HG02759 (cell line): ENCODE data around the gene NPC2.
"Not testable (repeated sequence)": the region's sequence is repeated elsewhere in the genome, so short reads cannot be mapped to it uniquely, and the experiment has no call there.

Experiments used
- ATAC-seq: cut with Tn5 transposase; IDR thresholded peaks from one replicate; pipeline ENCODE4 v1.9.1; 2021; ENCODE audit warnings: mild to moderate bottlenecking, moderate library complexity; ENCODE audit not compliant: unreplicated experiment

The NPC2 gene

DNA sequence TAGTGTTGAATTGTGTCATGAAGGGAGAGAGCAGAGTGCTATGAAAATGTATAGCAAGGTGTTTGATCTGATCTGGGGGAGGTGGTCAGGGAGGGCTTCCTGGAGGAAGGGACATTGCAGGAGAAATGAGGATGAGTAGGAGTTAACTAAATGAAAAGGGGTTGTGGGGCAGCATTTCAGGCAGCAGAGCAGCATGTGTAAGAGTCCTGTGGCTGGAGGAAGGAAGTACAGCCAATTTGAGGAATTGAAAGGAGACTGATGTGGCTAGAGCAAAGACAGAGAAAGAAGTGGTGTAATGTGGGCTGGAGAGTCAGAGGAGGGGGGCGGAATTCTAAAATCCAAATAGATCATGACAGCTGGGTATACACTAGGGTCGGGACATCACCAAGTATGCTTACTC, 20.5 kb downstream of the NPC2 start:
- ATAC-seq, result no peak

DNA sequence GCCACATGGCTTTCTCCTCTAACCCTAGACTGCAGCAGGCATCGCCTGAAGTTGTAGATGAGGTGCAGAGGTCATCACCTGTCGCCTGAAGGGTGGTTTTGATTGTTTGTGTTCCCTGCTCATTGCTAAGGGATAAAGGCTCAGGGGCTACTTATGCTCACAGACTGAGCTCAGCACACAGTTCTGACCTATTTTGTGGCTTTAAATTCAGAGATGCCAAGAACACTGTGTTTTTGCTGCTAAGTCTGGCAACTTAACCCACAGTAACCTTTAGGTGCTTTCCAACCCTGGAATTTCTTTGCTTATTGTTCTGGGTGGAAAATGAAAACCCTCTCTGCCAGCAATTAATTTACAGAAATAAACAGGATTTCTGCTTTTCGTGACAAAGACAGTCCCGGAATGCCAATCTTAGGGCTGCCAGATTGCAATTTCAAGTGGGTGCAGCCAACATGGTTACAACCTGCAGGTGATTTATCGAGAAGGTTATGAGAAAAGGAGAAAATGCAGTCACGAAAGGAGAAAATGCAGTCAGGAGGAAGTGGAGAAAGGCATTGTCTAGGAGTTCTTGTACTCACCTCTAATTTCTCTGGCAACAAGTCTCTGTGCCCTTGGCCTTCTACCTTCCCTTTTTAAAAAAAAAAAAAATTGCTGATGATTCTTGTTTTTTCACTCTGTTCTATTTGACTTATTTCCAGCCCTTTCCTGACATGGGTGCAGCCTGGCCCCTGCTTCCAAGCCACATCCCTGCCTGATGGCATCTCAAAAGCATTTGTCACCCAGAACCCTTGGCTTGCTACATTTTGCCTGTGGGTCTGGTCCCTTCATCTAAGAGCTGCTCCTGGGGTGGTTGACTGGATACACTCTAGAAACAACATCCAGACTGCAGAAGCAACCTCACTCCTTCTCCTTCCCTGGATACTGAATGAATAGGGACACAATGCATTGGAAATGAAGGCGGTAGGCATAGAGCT, 23.3 kb downstream of the NPC2 start:
- no peak for ATAC-seq

DNA sequence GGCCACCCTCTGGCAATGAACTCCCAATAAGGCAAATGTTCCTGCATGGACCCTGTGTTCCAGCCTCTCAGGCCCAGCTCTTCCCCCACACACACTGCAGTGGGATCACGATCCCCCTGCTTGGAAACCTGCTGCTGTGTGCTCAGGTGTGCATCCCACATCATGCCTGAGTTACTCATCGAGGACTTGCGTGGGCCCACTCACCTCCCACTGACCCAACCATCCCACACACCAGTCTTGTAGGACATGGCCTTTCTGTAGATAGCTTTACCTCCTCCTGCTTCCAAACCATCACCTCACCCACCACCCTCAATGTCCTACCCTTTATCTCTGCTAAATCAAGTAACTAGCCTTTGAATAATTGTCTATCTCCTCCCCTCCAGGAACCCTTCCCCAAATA, 24.6 kb downstream of the NPC2 start:
- no peak for ATAC-seq

DNA sequence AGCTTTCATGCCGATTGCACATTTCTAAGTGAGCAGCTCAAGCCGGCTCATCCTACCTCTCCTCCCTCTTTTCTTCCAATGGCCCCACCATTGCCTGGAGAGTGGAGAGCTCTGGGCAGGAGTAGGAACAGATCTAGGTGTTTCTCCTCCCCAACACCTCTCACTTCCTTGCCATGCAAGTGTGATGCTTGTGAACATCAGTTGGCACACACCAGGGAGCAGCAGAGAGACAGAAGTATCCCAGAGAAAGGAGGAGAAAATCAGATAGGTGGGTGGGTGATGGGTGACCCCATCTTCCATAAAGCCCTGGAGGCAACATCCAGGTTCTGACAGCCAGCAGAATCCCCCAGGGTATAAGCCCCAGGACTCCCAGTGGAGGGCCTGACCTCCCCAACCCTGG, 27.8 kb downstream of the NPC2 start:
- no peak for ATAC-seq

DNA sequence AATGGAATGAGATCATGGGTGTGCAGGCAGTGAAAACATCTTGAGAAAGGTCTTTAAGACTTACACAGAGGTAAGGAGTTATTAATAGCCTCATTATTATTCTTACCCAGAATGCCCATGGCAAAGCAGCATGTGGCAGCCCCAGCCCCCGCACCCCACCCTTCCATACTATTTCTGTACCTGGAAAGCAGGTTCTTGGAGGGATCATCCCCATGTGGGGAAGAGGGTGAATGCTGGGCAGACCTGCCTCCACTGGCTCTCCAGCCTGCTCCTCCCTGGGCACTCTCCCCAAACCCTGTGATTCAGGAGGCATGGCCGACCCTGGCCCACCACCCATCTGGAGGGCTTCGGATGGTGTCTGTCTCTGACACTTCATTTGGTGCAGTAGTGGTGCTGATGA, 28.3 kb downstream of the NPC2 start:
- no peak for ATAC-seq

DNA sequence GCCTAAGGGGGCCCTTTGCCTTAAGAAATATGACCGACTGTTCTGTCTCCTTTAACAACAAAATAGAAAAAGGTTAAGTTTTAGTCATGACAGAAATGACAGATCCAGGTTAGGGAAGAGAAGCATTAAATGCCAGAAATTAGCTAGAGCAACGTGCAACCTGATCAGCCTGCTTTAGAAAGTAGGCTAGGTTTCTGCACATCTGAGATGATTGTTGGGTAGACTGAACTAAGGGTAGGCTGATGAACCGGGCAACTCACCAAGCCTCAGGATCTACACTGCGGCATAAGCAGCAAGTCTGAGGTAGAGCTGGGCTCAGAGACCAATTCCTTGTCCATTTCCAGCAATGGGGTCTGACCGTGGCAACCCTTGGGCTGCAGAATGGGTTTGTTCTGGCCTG, 29.4 kb downstream of the NPC2 start:
- ATAC-seq, result no peak

DNA sequence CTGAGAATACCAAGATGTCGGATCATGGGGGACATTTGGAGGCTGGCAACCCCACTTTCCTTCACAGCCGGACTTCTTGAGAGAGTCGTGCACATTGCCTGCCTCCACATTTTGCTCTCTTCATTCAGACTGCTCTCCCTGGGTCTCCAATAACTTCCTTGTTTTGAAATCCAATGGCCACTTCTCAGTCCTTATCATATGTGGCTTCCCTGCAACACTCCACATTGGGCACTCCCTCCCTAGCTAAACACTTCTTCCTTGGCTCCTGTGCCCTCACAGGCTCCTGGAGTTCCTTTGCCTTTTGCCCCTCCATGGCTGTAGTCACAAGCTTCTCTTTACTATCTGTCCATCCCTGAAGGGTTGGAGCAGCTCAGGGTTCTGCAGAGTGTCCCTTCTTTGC, 30.1 kb downstream of the NPC2 start:
- ATAC-seq, result no peak

DNA sequence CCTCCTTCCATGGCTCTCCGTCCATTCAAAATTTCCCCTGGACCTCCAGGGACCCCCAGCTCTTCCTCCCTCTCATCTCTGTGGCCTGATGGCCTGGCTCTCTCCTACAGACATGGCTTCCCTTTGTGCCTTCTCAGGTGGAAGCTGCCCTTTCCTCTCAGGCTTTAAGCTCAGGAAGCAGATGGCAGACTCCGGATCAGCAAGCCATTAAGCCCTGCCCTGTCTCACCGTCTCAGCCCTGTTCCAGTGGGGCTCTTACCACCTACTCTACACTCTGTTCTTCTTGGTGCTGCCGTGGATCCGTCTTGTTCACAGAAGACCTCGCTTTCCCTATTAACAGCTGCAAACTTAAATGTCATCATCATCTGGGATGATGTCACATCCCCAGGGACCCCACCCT, 33.1 kb downstream of the NPC2 start:
- no peak for ATAC-seq

DNA sequence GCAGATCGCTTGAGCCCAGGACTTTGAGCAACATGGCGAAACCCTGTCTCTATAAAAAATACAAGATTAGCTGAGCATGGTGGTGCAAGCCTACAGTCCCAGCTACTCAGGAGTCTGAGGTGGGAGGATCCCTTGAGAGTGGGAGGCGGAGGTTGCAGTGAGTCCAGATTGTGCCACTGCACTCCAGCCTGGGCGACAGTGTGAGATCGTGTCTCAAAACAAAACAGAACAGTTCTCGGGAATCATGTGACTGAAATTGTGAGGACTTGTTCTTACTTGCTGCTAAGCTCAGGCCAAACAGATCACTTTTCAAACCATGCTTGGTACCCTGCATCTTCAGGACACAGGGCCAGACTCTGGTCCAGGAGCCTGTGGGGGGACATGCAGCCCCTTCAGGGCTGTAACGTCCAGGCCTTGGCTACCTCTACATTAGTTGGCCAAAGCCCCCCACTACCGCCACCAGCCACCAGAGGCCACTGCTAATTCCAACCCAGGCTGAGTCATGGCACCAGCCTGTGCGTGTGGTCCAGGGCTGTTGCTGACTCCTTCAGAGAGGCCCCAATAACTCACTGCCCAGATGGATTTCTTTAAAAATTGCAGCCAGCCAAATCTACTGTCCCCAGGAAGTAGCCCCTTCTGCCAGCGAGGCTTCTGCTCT, 33.7 kb downstream of the NPC2 start:
- ATAC-seq, result no peak

DNA sequence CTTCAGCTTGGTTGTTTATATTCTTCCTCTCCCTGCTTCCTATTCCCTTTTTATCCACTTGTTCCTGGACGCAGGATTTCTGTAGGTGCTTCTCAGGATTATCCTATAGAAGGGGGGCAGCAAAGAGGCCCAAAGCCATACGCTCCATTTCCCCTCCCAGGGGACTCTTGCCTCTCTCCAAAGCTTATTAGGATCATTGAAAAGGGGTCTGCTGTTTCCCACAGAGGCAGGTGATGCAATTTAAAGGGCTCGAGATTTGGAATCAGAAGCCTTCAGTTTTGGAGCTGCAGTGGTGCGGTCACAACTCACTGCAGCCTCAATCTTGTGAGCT, 35.6 kb downstream of the NPC2 start:
- no peak for ATAC-seq

DNA sequence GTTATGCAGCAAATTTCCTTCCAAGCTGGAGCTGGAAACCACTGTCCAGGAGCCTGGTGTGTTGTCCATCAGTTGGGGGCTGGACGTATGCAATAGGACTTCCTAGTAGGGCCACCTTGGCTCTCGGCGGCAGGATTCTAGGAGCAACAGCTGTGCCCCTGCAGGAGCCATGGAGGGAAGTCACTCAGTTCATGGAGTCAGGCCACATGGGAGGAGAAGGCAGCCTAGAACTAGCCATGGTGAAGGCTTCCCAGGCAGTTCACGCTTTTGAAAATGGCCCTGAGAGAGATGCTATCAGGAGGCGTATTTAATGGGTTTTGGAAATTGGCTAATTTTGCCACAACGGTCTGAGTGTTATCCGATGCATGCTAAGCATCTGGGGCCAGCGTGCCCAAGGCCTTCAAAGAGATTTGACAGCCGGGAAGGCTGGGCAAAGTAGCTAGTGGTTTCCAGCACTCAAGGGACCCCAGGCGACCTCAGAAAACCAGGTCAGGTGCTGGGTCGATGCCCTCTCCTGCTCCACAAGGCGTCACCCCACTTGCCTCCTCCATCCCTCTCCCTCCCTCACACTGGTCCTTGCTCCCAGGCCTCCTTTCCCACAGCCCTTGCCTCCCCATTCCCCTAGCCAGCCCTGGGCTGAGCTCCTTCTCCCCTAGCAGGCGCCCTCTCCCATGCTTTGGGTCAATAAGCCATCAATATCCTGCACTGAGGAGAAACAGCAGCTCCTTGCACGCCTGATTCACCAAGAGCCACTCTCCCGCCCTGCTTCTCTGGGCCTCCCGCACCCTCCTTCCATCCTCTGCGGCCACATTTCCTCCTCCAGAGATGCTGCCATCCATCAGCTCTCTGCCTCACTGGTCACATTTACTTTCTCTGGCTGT, 36.2 kb downstream of the NPC2 start:
- ATAC-seq, result no peak

DNA sequence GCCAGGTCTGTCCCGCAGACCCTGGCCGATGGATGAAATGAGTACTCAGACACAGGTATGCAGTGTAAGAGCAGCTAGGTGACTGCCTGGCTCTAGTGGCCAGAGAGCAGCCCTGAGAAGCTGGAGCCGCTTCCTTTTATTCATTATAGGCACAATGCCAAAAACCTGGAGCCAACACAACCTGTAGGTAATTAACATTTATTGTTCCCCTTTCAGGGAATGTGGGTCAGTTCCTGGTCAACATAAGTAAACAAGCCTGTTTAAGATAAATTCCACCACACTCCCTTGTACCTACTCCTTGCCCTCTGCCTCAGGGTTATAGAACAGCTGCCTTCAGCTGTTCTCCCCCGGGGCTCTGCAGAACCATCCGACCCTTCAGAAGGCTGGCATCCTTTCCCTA, 38.7 kb downstream of the NPC2 start:
- not testable (repeated sequence) for ATAC-seq

DNA sequence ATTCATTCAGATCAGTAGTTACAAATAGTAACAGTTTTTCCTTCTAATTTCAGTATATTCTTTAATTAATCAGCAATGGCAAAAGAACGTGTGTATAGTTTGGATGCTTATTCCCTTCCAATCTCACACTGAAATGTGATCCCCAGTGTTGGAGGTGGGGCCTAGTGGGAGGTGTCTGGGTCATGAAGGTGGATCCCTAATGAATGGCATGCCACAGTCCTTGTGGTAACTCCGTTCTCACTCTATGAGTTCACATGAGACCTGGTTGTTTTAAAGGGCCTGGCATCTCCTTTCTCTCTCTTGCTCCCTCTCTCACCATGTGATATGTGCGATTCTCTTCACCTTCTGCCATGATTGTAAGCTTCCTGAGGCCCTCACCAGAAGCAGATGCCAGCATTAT, 48.2 kb downstream of the NPC2 start:
- ATAC-seq, result no peak

DNA sequence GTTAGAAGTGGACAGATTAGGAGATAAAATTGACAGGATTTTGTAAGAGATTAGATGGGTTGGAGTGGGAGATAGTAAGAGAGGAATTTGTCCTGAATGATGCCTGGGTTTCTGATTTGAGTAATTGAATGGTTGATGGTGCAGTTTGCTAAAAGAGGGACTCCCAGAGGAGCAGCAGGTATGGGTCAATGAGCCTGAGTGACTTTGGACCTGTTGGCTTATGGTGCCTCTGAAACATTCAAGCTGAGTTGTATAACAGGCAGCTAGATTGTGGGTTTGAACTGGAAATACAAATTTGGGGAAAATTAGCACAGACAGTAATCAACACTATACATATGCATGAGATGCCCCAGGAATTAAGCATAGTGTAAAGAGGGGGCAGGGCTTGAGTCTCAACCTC, 50.3 kb downstream of the NPC2 start:
- ATAC-seq, result no peak

DNA sequence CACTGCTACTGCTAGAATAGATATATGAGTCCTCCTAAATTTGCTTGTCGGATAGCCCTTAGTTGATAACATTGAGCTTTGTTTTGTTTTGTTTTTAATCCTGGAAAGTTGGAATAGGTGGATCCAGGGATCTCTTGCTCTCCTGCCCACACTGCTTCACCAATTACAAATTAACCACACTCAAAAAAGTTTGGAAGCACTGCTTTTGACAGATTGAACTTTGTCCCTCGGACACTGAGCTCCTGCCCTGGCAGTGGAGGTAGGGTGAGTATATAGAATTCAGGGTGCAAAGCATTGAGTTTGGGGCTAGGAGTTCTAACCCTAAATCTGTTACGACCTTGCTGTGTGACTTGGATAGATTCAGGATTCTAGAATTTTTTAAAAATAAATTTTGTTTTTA, 52.0 kb downstream of the NPC2 start:
- ATAC-seq, result no peak

DNA sequence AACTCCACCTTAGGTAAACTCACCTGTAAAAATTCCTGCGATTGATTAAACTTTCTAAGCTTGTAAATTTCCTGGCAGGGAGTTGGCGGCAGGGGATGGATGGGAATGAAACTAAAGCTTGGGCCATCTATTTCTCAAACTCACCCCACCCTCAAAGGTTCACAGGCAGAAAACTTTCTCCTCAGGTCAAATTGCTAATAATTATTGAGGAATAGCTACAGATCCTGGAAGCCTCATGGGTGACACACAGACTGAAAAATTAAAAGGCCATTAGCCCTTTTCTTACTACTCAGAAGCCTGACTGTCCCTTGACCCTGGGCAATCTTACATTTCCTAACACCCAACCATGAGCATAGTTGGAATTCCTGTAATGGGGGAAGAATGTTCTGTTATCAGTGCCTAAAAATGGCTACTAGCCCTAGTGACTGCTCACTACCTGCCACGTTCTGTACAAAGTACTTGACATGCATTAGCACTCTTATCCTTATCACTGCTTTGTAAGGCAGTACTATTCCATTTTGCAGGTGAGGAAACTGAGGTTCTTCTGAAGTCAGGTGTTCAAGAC, 54.7 kb downstream of the NPC2 start:
- ATAC-seq, result no peak

DNA sequence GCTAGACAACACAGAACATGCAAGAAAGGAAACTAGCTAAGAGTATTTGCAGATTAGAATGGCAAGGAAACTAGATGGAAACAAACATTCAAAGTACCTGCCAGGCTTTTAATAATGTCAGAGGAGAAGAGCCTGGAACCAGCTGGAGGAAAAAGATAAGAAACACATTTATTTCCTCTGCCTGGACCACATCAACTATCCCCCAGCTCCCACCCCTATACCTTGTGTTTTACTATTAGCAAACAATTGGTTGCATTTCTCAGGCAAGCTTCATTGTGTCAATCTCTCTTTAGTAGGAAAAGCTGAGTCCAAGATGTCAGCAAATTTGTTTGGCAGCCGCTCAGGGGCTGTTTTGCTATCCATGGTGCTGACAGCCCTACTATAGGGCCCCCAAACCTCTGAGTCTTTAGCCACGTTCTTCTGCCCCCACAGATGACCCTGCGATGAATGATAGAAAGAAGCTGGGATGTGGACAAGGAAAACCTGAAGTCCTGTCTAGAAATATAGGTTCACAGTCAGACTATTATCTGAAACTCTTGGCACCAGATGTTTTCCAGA, 55.5 kb downstream of the NPC2 start:
- ATAC-seq, result no peak

DNA sequence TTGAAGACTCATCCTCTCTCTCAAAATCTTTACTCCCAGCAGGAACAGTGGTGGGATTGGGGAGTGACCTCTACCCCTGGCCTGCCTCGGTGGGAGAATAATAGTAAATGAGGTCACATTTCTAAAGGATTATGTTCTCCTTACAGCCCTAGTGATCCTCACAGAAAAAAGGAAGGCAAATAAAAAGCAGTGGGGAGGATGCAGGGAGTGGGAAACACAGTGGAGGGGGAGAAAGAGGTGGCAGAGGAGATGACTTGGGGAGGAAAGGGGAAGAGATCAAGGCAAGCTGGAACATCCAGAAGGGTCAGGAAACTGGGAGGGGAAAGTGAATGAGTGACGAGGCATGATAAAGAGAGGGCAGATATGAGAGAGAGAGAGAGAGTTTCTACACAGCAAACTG, 58.8 kb downstream of the NPC2 start:
- ATAC-seq, result no peak

DNA sequence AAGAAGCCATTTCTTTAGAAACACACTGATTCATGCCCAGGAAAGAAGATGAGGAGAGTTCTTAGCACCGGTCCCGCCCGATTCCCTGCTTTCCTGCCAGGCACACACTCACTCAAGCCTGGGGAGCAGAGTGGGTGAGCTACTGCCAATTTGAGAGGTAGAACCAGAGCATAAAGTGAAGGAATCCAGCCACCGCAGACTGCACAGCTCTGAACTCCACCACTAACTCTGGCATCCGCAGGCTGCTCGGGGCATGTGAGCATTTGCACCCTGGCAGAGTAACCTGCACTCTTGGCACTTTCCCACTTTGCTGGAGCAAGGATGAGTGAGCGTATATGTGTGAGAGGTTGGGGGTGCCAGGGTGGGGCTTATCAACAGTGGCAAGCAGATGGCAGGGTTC, 63.1 kb downstream of the NPC2 start:
- no peak for ATAC-seq
